ENCODE data around the gene SLC8A1.
"Not testable (repeated sequence)": the region's sequence is repeated elsewhere in the genome, so short reads cannot be mapped to it uniquely, and the experiment has no call there.

DNA sequence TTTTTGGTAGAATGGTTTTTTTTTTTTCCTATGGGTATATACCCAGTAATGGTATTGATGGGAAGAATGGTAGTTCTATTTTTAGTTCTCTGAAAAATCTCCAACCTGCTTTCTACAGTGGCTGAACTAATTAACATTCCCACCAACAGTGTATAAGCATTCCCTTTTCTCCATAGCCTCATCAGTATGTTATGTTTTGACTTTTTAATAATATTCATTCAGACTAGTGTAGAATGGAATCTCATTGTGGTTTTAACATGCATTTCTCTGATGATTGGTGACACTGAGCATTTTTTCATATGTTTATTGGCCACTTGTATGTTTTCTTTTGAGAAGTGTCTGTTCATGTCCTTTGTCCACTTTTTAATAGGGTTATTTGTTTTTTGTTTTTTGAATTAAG, 378.6 kb downstream of the SLC8A1 start:
- not testable (repeated sequence) for TF ChIP-seq EZH2 (IDR thresholded peaks at IDR 0.05; ENCODE audit: low read length, missing control alignments); CTCF (conservative IDR thresholded peaks at IDR 0.05 in 1 of 2, IDR thresholded peaks at IDR 0.05 in 1 of 2; ENCODE audit: low read depth in 1 of 2, low read length in 2 of 2)
